GM21390 (cell line): ENCODE measurements around the gene LMAN1L.

Source experiments
- ATAC-seq: cut with Tn5 transposase; IDR thresholded peaks from one replicate; pipeline ENCODE4 v1.9.1; 2021; ENCODE audit not compliant: unreplicated experiment

LMAN1L gene

DNA sequence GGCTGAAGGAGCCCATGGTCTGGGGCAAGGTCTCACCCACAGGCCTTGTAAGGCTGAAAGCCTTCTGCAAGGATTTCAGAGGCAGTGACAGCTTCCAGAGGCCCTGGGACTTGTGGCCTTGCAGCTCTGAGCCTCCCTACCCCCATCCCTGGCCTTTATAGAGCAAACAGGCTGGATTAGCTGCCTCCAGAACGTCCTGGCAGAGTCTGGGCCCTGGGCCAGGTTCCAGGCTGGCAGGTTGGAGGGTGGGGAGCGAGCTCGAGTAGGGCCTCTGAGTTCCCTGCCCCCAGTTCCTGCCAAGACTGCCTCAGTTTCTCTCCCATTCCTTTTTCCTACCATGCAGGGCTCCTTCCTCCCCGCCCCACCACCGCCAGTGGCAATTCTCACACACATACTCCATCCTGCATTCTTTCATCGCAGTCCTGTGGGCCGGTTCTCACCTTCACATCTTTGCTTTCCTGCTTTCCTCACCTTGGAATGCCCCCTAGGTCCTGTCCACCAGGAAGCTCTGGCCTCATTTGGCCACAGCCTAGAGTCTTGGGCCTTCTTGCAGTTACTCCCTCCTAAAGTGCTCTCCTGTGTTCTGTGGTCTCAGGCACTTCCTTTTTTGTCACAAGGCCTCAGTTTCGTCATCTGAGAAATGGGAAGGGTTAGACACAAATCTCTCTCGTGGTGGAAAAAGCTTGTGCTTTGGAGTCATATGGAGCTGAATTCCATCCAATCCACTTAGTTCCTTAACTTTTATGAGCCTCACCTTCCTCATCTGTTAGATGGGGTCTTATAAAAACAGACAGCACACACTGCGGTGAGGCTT is 2.7 kb downstream of the LMAN1L start:
- no peak for ATAC-seq

DNA sequence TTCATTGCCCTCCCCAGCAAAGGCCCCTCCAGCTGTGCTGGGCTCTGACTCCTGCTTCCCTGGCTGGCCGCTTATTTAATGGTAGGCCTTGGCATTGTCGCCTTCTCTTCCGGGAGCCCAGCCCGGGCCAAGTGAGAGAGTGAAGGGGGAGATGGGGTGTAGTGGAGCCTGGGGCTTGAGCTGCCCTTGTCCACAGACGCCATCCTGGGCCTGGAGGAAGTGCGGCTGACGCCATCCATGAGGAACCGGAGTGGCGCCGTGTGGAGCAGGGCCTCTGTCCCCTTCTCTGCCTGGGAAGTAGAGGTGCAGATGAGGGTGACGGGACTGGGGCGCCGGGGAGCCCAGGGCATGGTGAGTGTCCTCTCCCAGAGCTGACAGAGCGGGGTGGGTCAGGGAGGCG is 3.3 kb downstream of the LMAN1L start:
- no peak for ATAC-seq

GRCh38 chr15:74816624-74817369 is 4.2 kb downstream of the LMAN1L start:
- ATAC-seq, result no peak

DNA sequence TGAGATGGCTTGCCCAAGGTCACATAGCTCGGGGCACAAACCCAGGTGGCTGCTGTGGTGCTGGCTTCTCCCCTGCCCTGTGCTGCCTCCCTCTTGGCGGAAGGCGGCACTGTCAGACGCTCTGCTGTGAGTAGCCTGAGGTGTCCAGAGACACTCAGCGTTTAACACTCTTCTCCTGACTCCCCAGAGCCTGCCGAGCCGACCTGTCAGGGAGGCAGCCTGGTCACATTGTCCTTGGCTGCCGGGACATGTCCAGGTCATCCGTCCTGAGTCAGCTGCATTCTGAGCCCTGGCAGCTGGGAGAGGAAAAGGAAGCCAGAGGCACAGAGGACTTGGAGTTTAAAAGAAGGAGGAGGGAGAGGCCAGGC is 4.7 kb downstream of the LMAN1L start:
- ATAC-seq, result no peak

GRCh38 chr15:74820056-74820455 is 7.4 kb downstream of the LMAN1L start:
- ATAC-seq, result no peak

- ATAC-seq, result peak; percentile 85
These were observed 8.6 kb downstream of the LMAN1L start for GRCh38 chr15:74821091-74821789.

DNA sequence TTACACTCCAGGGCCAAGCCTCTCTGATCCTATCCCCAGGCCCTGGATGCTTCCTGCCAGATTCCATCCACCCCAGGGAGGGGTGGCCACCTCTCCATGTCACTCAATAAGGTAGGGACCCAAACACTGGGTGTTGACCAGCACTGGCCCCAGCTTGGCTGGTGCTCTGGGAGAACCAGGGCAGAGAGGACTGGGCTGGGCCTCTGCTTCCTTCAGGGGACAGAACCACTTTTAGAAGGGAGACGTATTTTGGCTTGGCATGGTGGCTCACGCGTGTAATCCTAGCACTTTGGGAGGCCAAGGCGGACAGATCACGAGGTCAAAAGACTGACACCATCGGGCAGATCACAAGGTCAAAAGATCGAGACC is 9.1 kb downstream of the LMAN1L start:
- no peak for ATAC-seq

- no peak for ATAC-seq
These were observed 9.6 kb downstream of the LMAN1L start for GRCh38 chr15:74822233-74822632.

DNA sequence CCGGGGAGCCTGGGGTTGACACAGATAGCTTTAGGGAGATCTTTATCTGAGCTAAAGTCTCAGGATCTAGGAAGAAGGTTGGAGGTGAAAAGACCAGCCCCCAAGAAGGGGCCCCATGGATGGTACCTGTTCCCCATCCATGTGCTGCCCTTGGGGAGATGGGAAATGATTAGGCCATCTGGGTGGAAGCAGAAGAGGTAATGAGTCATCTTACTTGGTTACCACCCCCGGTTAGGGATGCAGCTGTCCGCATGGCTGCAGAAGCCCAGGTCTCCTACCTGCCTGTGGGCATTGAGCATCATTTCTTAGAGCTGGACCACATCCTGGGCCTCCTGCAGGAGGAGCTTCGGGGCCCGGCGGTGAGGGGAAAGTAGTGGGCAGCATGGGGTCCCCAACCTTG is 10.7 kb downstream of the LMAN1L start:
- no peak for ATAC-seq

DNA sequence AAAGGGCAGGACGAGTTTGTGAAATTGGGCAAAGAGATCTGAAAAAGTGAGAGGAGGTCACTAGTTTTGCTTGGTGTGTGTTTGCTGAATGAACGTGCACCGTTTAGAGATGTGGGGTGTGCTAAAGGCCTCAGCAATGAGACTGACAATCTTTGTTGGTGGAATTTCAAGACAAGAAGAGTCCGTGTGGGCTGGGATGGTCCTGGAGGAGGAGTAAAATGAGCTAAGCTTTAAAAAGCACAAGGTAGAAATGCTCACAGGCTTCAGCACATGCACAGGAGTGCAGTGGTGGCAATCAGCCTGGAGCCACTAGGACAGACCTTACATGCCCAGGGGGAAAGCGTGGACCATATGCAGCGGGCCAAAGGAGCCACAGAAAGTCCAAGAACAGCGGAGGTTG is 12.3 kb downstream of the LMAN1L start:
- no peak for ATAC-seq

DNA sequence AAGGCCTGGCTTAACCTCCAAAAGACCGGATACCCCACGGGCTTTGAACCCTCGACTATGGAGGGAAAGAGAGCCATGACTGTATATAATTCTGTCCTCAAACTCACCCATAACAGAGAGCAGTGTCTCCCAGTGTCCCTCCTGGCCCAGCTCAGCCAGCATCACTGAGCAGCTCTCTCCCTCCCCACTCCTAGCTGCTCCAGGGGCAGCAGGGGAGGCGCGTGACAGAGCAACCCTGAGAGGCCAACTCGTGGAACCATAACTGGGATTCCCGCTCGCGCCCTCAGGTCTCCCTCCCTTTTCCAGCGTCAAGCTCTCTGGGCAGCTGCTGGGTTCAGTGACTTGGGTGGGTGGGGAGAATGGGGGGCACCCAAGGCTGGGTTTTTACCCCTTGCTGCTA is 13.2 kb downstream of the LMAN1L start:
- no peak for ATAC-seq

DNA sequence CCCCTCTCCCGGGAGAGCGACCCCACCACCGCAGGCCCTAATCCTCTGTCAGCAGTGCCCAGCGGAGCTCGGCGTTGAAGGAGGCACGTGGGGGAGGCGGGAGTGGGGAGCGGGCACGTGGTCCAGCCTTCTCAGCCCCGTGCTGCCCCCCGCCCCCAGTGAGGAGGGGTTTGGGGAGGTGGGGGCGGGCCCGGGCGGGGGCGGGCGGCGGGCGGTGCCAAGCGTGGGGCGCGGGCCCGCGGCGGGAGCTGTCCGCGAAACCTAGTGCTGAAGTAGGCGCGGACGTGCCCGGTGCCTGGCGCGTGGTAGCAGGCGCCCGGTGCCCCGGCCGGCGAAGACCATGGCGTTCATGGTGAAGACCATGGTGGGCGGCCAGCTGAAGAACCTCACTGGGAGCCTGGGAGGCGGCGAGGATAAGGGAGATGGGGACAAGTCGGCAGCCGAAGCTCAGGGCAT is 13.8 kb downstream of the LMAN1L start, which contains the start of gene CPLX3:
CPLX3 (plus strand) TSS at position 264 of the 456 bp plus-strand sequence; CDS start at position 341, 77 bp downstream.
- ATAC-seq, result no peak

DNA sequence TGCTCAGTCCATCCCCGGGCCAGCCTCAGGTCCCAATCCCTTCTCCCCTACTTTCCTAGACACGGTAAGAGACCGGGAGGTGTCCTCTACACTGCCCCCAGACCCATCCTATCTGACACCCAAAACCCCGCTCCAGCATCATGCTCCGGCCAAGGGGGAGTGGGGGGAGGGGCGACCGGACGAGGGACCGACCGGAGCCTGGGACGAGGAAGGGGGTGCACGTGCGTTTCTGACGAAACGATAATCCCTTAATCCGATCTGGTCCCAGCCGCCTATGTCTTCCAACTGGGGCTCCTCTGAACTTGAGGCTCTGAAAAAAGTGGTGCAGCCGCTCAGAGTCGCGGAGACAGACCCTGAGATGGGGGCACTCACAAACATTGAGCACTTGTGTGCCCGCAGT is 14.3 kb downstream of the LMAN1L start:
- ATAC-seq, result no peak

DNA sequence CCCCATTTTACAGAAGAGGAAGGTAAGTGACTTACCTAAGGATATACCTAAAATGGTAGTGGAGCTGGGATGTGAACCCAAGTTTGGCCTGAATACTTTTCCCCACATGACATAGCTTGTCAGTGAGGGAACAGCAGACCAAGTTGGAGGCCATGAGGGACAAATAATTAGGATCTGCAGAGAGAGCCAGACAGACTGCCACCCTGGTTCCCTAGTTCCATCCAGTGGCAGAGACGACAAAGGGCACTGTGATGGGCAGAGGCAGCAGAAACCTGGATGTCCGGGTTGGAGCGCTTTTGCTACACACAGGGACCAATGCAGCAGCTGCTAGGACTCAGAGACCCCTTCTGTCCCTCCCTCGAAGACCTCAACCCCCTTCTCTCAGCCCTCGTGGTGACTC is 15.0 kb downstream of the LMAN1L start:
- no peak for ATAC-seq

DNA sequence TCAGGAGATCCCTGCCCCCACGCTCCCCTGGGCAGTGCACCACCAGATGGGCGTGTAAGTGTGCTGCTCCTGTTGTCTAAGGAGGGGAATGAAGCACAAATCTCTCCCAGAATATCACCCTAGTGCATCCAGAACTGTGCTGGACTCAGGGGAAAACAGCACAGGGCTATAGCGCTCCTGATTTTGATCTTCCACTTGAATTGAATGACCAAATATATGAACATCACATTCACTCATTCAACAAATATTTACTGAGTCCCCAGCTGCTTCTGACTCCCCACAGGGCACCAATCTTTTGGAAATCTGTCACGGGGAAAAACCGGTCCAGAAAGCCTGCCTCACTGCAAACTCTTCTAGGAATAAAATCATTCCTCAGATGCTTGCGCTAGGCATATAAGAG is 16.2 kb downstream of the LMAN1L start:
- no peak for ATAC-seq

DNA sequence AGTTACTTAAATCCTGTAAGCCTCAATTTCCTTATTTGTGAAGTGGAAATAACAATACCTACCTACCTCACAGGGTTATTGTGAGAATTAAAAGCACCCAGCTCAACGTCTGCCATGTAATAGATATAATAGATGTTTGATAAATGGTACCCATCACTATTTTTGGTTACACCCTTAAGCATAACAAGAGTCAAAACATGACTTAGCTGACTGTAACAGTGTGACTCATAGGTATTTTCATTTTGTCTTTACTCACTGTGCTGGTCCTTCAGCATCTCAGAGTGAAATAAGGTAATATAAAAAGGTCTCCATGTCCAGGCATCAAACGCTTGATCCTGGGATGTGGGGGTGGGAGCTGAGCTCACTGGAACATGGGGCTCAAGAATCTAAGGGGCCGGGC is 16.9 kb downstream of the LMAN1L start:
- no peak for ATAC-seq

DNA sequence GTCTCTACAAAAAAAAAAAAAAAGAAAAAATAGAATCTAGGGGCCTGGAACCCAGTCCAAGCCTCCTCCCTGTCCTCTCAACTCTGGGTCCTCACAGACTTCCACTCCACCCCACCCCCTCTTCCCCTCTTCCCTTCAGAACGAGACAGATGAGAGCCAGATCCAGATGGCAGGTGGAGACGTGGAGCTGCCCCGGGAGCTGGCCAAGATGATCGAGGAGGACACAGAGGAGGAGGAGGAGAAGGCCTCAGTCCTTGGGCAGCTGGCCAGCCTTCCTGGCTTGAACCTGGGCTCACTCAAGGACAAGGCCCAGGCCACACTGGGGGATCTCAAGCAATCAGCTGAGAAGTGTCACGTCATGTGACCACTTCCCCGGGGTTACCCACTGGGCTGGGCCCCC is 17.4 kb downstream of the LMAN1L start:
- ATAC-seq, result no peak

GRCh38 chr15:74830868-74831267 is 18.2 kb downstream of the LMAN1L start:
- ATAC-seq, result no peak

DNA sequence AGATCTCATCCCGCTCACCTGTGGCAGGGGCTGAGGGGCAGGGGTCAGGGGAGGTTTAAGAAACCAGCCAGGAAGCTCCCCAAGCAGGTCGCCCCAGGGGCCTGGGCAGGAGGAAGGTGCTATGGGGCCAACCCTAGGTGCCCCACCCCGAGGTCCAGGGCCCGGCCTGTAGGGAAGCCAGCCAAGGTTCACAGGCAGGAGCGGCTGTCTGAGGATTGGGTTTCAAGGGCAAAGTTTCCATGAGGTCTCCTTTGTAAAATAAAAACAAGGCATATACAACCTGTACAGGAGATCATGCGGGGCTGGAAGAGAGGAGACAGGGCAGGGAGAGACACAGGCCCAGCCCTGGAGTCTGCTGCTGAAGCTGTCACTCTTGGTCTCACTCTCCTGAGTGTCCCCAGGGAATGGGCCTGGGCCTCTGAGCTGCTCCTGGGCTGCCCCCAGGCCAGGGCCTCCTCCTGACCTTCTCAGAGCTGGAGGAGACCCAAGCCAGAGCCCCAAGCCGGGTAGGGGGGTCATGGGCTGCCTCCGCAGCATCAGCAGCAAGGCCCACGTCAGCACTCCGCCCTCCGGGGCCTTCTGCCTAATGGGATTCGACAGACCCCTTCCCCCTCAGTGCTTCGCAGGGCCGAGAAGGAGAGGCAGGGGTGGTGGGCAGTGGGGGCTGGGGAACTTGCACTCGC is 19.3 kb downstream of the LMAN1L start:
- no peak for ATAC-seq

DNA sequence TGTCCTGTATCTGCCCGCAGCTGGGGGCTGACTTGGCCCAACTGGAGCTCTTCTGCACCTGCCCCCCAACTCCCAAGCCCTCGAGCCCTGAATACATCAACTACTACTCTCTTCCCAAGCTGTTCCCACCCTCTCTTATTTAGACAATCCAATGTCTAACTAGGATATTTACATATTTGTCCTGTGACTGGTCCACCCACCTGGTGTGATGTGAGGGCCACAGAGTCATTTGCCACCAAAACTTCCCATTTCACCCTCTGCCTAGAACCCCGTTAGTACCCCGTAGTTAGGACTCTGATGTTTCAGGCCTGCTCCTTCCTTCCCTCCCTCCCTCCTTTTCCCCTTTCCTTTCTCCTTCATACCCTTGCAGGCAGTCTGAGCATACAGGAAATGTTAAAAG is 20.2 kb downstream of the LMAN1L start:
- no peak for ATAC-seq
